ENCODE results near the gene PAPSS2. TPM values are rescaled to one million over a fixed set of nuclear protein-coding genes. Genes with fewer than 3 reads are reported as not detected.
"Not testable (repeated sequence)": the region's sequence is repeated elsewhere in the genome, so short reads cannot be mapped to it uniquely, and the experiment has no call there.

Gene PAPSS2
- polyA plus RNA-seq (2011; rRNA removed), result 44.0 and 51.4 TPM in 2 replicates
- polyA minus RNA-seq (2011; rRNA and poly(A)+ RNA removed), result 32.9 and 58.0 TPM in 2 replicates

GRCh38 chr10:87659571-87660483 lies at the start of gene PAPSS2:
PAPSS2 (plus strand) TSS chr10:87659878; CDS start chr10:87659982, 104 bp downstream.
- no peaks in the 10 kb centered on the region; the same call in 1 of the 2 replicates for H3K9me3 ChIP-seq (ENCODE audit: control insufficient read depth, insufficient read depth, low read length)
- peak within 1 kb of the TSS; percentile 65 for H3K27ac ChIP-seq (ENCODE audit: low read depth, low read length)
- no peaks in the 10 kb centered on the region for H3K27me3 ChIP-seq (ENCODE audit: control insufficient read depth, insufficient read depth, low read length)
- CTCF ChIA-PET, result interaction anchor here (0.6 kb wide), 1 partner anchor 76 kb away, joined by 3 read pairs; no protein-coding TSS in a partner anchor
- POLR2A ChIA-PET, result interaction anchor here (0.9 kb wide), 1 partner anchor 90 kb away, joined by 3 read pairs; no protein-coding TSS in a partner anchor
- peak within 1 kb of the TSS; percentile 83 for H3K4me3 ChIP-seq (ENCODE audit: low read depth, low read length)
- DNase-seq (ENCODE audit: low read depth, low spot score), result no peak
- TF ChIP-seq, protein P1, sequence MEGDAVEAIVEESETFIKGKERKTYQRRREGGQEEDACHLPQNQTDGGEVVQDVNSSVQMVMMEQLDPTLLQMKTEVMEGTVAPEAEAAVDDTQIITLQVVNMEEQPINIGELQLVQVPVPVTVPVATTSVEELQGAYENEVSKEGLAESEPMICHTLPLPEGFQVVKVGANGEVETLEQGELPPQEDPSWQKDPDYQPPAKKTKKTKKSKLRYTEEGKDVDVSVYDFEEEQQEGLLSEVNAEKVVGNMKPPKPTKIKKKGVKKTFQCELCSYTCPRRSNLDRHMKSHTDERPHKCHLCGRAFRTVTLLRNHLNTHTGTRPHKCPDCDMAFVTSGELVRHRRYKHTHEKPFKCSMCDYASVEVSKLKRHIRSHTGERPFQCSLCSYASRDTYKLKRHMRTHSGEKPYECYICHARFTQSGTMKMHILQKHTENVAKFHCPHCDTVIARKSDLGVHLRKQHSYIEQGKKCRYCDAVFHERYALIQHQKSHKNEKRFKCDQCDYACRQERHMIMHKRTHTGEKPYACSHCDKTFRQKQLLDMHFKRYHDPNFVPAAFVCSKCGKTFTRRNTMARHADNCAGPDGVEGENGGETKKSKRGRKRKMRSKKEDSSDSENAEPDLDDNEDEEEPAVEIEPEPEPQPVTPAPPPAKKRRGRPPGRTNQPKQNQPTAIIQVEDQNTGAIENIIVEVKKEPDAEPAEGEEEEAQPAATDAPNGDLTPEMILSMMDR (IDR thresholded peaks at IDR 0.05; ENCODE audit: low read depth, low read length), result peak; percentile 21; the same call in 1 of the 2 replicates

GRCh38 chr10:87611341-87611740 lies 48.3 kb upstream of the PAPSS2 start:
- DNase-seq (ENCODE audit: low read depth, low spot score); H3K9me3 ChIP-seq (ENCODE audit: control insufficient read depth, insufficient read depth, low read length); H3K27ac ChIP-seq (ENCODE audit: low read depth, low read length); POLR2A ChIA-PET; H3K4me3 ChIP-seq (ENCODE audit: low read depth, low read length); H3K27me3 ChIP-seq (ENCODE audit: control insufficient read depth, insufficient read depth, low read length); CTCF ChIA-PET: not testable (repeated sequence)

DNA sequence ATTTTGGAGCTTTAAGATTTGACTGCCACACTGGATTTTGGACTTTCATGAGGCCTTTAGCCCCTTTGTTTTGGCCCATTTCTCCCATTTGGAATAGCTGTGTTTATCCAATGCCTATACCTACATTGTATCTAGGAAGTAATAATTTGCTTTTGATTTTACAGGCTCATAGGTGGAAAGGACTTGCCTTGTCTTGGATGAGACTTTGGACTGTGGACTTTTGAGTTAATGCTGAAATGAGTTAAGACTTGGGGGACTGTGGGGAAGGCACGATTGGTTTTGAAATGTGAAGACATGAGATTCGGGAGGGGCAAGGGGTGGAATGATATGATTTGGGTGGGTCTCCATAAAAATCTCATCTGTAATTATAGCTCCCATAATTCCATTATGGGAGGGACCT lies 47.6 kb upstream of the PAPSS2 start:
- Histone ChIP-seq H3K9me3 (ENCODE audit: control insufficient read depth, insufficient read depth, low read length) (peaks cover 5% of the 10 kb centered on the region), H3K27ac (ENCODE audit: low read depth, low read length) (no peak overlapping the region), H3K27me3 (ENCODE audit: control insufficient read depth, insufficient read depth, low read length) (peaks cover 12% of the 10 kb centered on the region), H3K4me3 (ENCODE audit: low read depth, low read length) (no peak overlapping the region)
- TF ChIP-seq, protein P1 (IDR thresholded peaks at IDR 0.05; ENCODE audit: low read depth, low read length), result no peak
- DNase-seq (ENCODE audit: low read depth, low spot score), result no peak
- POLR2A ChIA-PET, result no interaction called here
- CTCF ChIA-PET, result no interaction called here

DNA sequence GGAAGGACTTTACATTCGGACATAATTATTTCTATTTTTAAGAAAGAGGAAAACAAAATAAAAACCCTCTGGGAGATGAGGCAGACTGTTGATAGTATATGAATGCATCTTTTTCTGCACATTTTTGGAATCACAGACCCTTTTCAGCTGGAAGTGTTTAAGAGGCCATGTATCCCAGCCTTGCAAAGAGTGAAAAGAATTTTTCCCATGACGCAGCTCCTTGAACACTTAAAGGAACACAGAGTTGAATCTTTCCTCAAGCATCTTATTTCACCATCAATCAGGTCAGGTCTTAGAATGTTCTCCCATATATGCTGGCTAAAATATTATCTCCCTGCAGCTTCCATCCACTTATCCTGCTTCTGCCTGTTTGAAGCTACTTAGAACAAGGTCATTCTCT lies 45.9 kb upstream of the PAPSS2 start:
- ChIA-PET CTCF (no interaction called here), POLR2A (no interaction called here)
- TF ChIP-seq, protein P1 (IDR thresholded peaks at IDR 0.05; ENCODE audit: low read depth, low read length), result no peak
- peaks cover 12% of the 10 kb centered on the region for H3K27me3 ChIP-seq (ENCODE audit: control insufficient read depth, insufficient read depth, low read length)
- H3K4me3 ChIP-seq (ENCODE audit: low read depth, low read length), result no peak overlapping the region
- no peak for DNase-seq (ENCODE audit: low read depth, low spot score)
- no peak overlapping the region for H3K27ac ChIP-seq (ENCODE audit: low read depth, low read length)
- H3K9me3 ChIP-seq (ENCODE audit: control insufficient read depth, insufficient read depth, low read length), result peaks cover 5% of the 10 kb centered on the region

DNA sequence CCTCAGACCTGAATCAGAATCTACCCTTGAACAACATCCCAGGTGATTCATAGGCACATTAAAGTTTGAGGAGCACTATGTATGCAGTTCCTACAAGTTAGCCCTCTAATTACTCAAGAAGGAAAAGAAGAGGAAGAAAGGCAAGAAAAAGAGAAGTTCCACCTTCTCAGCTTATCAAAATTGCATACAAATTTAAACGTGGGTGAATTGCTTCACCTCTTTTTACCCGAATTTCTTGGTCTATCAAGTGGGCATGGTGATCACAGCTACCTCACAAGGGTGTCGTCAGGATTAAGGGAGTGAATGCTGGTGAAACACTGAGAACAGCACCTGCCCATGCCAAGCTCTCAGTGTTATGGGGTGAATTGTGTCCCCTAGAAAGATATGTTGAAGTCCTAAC lies 43.8 kb upstream of the PAPSS2 start:
- Histone ChIP-seq H3K27ac (ENCODE audit: low read depth, low read length) (no peak overlapping the region), H3K9me3 (ENCODE audit: control insufficient read depth, insufficient read depth, low read length) (peaks cover 5% of the 10 kb centered on the region), H3K27me3 (ENCODE audit: control insufficient read depth, insufficient read depth, low read length) (peaks cover 12% of the 10 kb centered on the region), H3K4me3 (ENCODE audit: low read depth, low read length) (no peak overlapping the region)
- ChIA-PET CTCF (no interaction called here), POLR2A (no interaction called here)
- TF ChIP-seq, protein P1 (IDR thresholded peaks at IDR 0.05; ENCODE audit: low read depth, low read length), result no peak
- DNase-seq (ENCODE audit: low read depth, low spot score), result no peak
